Endodermal cell (in vitro differentiated cells): Measurements from ENCODE around the gene SNX6. TPM values are rescaled to one million over a fixed set of nuclear protein-coding genes. Genes with fewer than 3 reads are reported as not detected.
"Not testable (repeated sequence)": the region's sequence is repeated elsewhere in the genome, so short reads cannot be mapped to it uniquely, and the experiment has no call there.

Experiments used
- DNase-seq: peaks from one replicate; pipeline ENCODE4 v3.0.0-alpha.2; 2017
- H3K27ac ChIP-seq: 2 replicates; pipeline ENCODE4 v1.5.1; 2013; ENCODE audit warnings: mild to moderate bottlenecking, low read depth, low read length, moderate library complexity
- H3K27me3 ChIP-seq: 2 replicates; pipeline ENCODE4 v1.6.1; 2013; ENCODE audit warnings: mild to moderate bottlenecking, low read length, moderate library complexity; ENCODE audit not compliant: insufficient read depth, control insufficient read depth, poor library complexity, severe bottlenecking
- H3K36me3 ChIP-seq: 2 replicates; pipeline ENCODE4 v1.7.0; 2013; ENCODE audit warnings: mild to moderate bottlenecking, low read length, moderate library complexity; ENCODE audit not compliant: control insufficient read depth, insufficient read depth
- H3K4me1 ChIP-seq: one replicate; pipeline ENCODE4 v1.7.0; 2013; ENCODE audit warnings: low read length; ENCODE audit not compliant: control insufficient read depth, insufficient read depth
- H3K4me3 ChIP-seq: 2 replicates; pipeline ENCODE4 v1.5.1; 2013; ENCODE audit warnings: mild to moderate bottlenecking, low read length, moderate library complexity
- H3K9ac ChIP-seq: 2 replicates; pipeline ENCODE4 v1.6.1; 2013; ENCODE audit warnings: mild to moderate bottlenecking, low read length, moderate library complexity; ENCODE audit not compliant: poor library complexity, severe bottlenecking; ENCODE audit errors: extremely low read depth
- H3K9me3 ChIP-seq: 2 replicates; pipeline ENCODE4 v1.6.1; 2013; ENCODE audit warnings: mild to moderate bottlenecking, low read length, moderate library complexity; ENCODE audit not compliant: control insufficient read depth
- H3K27ac Mint-ChIP-seq: 2 replicates; pipeline ENCODE4 v1.8.0; 2020; ENCODE audit warnings: mixed read lengths
- H3K27me3 Mint-ChIP-seq: 2 replicates; pipeline ENCODE4 v1.8.0; 2021; ENCODE audit warnings: mild to moderate bottlenecking, mixed read lengths; ENCODE audit not compliant: insufficient read depth
- H3K36me3 Mint-ChIP-seq: 2 replicates; pipeline ENCODE4 v1.8.0; 2020; ENCODE audit warnings: low read depth, mixed read lengths
- H3K4me1 Mint-ChIP-seq: 2 replicates; pipeline ENCODE4 v1.8.0; 2020; ENCODE audit warnings: mixed read lengths
- H3K4me3 Mint-ChIP-seq: 2 replicates; pipeline ENCODE4 v1.8.0; 2020; ENCODE audit warnings: mild to moderate bottlenecking, moderate library complexity, mixed read lengths
- H3K9me3 Mint-ChIP-seq: 2 replicates; pipeline ENCODE4 v1.8.0; 2020; ENCODE audit warnings: mild to moderate bottlenecking, mixed read lengths
- WGBS, 2 experiments: methylation state at CpG; one replicate each; pipeline versions ENCODE4 v1.1.5 to v1.1.7; 2013; ENCODE audit warnings: missing lambda C conversion rate in 2 of 2, mixed read lengths in 1 of 2; ENCODE audit not compliant: insufficient coverage in 1 of 2, insufficient read length in 1 of 2; 5-methylcytosine and 5-hydroxymethylcytosine counted together
- total RNA-seq, 2 donors: library from RNA; stranded (reverse); fragmentation: NEBNext Ultra II Directional in 1 of 2; extraction: Animal tissue kit (Norgen Biotek cat#: 25700) in 1 of 2; gene quantifications; 2 replicates in 1 of 2; 3 replicates in 1 of 2; pipeline ENCODE4 v1.2.1, GENCODE V29; 2021
- TF ChIP-seq, protein P1 (sequence below): fragments of 200-600 bp; sonication (generic); conservative IDR thresholded peaks from 2 replicates; pipeline ENCODE4 v1.5.0; 2021; ENCODE audit warnings: antibody characterized with exemption, mild to moderate bottlenecking

SNX6 gene
- total RNA-seq, 2 donors from 2014 or later, result 69.6 to 73.2 TPM

DNA sequence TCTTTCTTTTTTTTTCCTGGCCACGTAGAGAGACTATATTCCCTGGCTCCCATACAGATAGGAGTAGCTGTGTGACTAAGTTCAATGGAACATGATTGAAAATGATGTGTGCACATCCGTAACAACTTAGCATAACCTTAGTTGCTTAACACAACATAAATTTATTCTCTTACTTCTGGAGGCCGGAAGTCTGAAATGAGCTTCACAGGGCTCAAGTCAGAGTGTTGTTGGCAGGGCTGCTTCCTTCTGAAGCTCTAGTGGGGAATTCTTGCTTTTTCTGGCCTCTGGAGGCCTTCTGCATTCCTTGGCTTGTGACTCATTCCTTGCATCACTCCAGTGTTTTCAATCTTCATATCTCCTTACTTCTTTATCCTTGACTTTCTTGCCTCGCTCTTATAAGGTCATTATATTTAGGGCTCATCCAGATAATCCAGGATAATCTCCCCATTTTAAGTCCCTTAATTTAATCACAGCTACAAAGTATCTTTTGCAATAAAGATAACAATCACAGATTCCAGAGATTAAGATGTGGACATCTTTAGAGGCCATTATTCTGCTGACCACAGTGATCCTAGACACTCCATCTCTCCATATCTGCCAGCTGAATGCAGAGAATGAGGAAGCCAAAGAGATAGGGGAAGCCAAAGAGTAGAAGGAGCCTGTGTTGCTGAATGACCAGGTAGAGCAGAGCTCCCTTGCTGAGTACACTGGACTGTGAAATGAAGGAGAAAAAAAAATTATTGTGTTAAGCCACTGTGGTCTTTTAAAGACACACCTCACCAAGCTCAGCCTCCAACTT is 21.0 kb upstream of the SNX6 start:
- Histone ChIP-seq H3K9me3 (no peaks in the 10 kb centered on the region), H3K9ac (no peak overlapping the region), H3K27me3 (peaks cover 40% of the 10 kb centered on the region), H3K4me1 (no peaks in the 10 kb centered on the region), H3K4me3 (no peak overlapping the region), H3K36me3 (no peaks in the 10 kb centered on the region), H3K27ac (no peak overlapping the region)
- Mint-ChIP-seq H3K9me3 (no peaks in the 10 kb centered on the region), H3K27me3 (peaks cover 17% of the 10 kb centered on the region), H3K4me3 (no peak overlapping the region), H3K4me1 (peaks cover 4% of the 10 kb centered on the region), H3K27ac (no peak overlapping the region), H3K36me3 (no peaks in the 10 kb centered on the region)
- TF ChIP-seq, protein P1, sequence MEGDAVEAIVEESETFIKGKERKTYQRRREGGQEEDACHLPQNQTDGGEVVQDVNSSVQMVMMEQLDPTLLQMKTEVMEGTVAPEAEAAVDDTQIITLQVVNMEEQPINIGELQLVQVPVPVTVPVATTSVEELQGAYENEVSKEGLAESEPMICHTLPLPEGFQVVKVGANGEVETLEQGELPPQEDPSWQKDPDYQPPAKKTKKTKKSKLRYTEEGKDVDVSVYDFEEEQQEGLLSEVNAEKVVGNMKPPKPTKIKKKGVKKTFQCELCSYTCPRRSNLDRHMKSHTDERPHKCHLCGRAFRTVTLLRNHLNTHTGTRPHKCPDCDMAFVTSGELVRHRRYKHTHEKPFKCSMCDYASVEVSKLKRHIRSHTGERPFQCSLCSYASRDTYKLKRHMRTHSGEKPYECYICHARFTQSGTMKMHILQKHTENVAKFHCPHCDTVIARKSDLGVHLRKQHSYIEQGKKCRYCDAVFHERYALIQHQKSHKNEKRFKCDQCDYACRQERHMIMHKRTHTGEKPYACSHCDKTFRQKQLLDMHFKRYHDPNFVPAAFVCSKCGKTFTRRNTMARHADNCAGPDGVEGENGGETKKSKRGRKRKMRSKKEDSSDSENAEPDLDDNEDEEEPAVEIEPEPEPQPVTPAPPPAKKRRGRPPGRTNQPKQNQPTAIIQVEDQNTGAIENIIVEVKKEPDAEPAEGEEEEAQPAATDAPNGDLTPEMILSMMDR, result no peak
- 89 to 90% methylated on average over 2 to 4 of the region's 4 CpGs for WGBS, 2 experiments
- DNase-seq, result no peak

DNA sequence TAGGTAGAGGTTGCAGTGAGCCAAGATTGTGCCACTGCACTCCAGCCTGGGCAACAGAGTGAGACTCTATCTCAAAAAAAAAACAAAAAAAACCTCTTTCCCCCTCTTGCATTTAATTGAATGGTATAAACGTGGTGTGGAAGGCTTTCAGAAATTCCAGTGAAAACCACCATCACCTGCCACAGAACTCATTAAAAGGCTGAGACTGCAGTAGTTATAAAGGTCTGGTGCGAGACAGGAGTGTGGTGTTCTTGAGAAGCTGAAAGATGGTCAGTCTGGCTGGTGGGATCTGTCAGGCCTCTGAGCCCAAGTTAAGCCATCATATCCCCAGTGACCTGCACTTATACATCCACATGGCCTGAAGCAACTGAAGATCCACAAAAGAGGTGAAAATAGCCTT is 20.1 kb upstream of the SNX6 start:
- H3K9me3 Mint-ChIP-seq, H3K27ac ChIP-seq, H3K4me3 Mint-ChIP-seq, H3K4me3 ChIP-seq, H3K9me3 ChIP-seq, H3K9ac ChIP-seq, H3K36me3 Mint-ChIP-seq, H3K27ac Mint-ChIP-seq, H3K36me3 ChIP-seq, H3K4me1 ChIP-seq, H3K4me1 Mint-ChIP-seq, DNase-seq: not testable (repeated sequence)
- peaks cover 17% of the 10 kb centered on the region for H3K27me3 Mint-ChIP-seq
- H3K27me3 ChIP-seq, result peaks cover 40% of the 10 kb centered on the region
- WGBS, 2 experiments, result 100% methylated on average over 2 of the region's 2 CpGs; no CpG with 5 or more reads in 1 of the 2 experiments

DNA sequence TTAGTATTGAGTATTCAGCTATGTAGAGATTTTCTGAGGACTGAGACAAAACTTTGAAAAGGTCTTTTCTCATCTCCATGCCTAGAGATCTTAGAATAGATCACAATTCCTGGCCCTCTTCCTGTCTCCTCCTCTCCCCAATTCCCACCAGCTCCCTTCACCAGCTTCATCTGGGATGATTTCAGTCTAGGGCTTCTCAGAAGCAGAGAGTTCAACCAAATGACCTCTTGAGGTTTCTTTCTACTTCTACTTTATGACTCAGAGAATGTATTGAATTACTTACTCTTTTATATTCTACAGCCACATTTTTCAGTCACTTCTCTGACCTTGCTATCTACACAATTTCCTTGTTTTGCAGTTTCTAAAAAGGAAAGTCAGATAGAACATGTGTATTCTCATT is 19.4 kb upstream of the SNX6 start:
- peaks cover 2% of the 10 kb centered on the region for H3K4me1 Mint-ChIP-seq
- Histone ChIP-seq H3K9me3 (no peaks in the 10 kb centered on the region), H3K9ac (no peak overlapping the region), H3K36me3 (no peaks in the 10 kb centered on the region), H3K4me3 (no peak overlapping the region), H3K27ac (no peak overlapping the region), H3K4me1 (no peaks in the 10 kb centered on the region), H3K27me3 (peaks cover 40% of the 10 kb centered on the region)
- H3K27me3 Mint-ChIP-seq, result peaks cover 17% of the 10 kb centered on the region
- TF ChIP-seq, protein P1, result no peak
- DNase-seq, result no peak
- H3K9me3 Mint-ChIP-seq, result no peaks in the 10 kb centered on the region
- H3K36me3 Mint-ChIP-seq, result no peaks in the 10 kb centered on the region
- no peak overlapping the region for H3K27ac Mint-ChIP-seq
- no peak overlapping the region for H3K4me3 Mint-ChIP-seq
